CD4-positive, alpha-beta T cell treated with Interleukin-4 for 4 hours (primary cell): ENCODE measurements around the gene COL23A1.

Source experiments
- DNase-seq: peaks from one replicate; pipeline ENCODE4 v3.0.0-alpha.2; 2020

COL23A1 gene

GRCh38 chr5:178213003-178213461 is 377.2 kb downstream of the COL23A1 start:
- no peak for DNase-seq

DNA sequence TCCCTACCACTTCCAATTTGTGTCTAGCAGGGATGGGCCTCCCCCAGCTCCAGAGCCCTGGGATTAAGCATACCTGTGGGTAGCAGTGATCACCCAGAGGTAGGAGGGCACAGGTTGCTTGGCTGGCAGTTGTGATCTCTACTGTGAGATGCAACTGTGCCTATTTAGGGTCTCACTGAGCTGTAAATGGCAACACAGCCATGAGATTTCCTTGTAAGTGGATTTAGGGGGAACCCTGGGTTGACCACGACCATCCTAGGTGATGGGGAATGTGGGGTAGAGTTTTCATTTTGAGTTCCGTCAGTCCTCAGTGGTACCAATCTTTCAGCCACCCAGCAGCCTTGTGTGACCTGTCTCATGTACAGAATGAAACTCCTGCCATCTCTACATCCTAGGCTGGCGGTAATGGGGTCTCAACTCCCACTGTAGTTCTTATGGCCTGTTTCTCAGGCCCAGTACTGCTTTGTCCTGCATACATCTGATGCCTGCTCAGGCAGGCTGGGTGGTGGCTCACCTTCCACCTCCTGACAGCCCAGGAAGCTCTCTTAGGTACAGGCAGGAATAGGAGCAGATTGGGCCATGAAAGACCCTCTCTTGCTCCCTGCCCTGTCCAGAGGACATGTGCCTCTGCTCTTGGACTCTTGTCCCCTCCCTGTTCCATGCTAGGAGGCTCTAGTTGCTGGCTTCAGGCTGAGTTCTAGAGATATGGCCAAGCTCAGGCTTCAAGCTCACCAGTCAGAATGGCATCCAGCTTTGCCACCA is 377.8 kb downstream of the COL23A1 start:
- no peak for DNase-seq

GRCh38 chr5:178211095-178212048 is 378.8 kb downstream of the COL23A1 start:
- no peak for DNase-seq

GRCh38 chr5:178210686-178211085 is 379.5 kb downstream of the COL23A1 start:
- no peak for DNase-seq

DNA sequence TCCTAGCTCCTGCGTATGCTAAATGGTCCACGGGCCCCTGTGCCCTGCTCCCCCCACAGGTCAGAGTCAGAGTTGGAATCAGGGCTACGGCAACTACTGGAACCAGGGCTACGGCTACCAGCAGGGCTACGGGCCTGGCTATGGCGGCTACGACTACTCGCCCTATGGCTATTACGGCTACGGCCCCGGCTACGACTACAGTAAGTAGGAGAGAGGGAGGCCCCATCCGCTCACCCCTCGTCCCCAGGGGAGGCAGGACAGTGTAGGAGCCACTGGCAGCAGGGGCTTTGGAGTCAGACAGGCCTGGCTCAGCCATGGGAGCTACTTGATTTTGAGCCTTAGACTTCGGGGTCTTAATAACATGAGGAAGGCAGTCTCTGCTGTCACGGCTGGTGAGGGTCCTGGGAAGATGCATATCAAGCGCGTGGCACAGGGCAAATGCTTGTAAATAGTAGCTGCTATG is 380.1 kb downstream of the COL23A1 start:
- DNase-seq: no peak

DNA sequence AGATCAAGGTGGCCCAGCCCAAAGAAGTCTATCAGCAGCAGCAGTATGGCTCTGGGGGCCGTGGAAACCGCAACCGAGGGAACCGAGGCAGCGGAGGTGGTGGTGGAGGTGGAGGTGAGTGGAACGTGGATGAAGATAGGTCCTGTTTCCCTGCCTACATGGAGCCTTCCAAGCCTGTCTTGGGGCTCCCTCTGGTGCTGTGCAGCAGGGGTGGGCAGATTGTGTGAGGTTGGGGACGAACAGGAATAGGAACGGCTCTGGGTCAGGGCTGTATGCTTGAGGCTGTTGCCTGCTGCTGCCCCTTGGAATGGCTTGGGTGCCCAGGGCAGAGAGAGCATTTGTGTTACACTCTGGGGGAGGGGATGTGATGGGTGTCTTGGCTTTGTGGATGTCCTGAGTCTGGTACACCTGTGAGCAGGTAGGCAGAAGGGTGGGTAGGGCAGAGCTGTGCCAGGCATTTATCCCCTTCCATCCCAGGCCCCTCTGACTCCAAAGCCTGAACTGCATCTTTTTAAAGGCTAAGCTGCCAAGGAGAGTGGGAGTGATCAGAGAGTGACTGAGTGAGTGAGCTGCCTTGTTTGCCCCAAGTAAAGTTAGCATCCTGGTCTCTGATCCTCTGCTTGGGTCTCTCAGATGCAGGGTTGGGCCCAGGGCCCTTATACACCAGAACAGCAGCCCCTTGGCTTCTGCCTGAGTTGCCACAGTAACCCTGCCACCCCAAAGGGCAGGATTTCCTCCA is 380.7 kb downstream of the COL23A1 start:
- no peak for DNase-seq

DNA sequence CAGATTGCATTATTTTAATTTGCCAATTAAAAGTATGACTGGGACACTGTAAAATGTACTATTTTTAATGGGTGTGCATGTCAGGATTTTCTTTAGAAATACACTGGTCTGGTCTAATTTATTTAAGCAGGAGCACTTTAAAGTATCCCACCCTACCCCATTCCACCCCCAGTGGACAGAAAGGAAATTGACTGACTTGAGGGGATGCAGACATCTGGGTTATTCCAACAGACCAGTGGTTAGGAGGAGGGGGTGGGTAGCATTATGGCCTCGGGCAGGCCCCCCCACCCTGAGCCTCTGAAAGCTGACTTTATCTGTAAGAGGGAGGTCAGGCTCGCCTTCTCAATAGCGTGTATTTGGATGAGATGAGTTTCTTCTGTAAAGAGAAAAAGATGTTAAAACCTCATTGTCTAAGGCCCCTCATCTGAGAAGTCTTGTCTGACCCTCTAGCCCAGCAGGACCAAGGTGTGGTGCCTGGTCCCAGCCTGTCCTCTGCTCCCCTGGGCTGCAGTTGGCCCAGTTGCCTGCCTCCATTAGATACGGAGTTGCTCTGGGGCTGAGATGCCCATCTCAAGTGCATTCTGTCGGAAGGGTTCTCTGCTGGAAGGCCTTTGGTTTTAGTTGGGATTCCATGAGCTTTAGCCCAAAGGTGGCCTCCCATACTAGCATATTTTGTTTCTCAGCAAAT is 381.5 kb downstream of the COL23A1 start:
- DNase-seq: no peak

DNA sequence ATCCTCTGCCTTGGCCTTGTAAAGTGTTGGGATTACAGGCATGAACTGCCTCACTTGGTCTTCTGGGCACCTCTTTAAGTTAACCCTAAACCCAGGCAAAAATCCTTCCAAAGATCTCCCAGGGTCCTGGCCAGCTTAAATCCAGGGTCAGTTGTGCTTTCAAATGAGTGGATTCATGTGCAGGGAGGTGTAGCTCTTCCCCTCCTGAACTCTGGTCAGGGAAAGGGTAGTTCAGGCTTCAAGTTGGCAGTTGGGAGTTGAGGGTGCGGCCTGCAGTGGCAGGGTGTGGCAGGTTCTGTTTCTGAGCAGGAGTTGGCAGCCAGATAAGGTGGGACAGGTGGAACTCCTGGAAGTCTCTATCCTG is 382.3 kb downstream of the COL23A1 start:
- DNase-seq: no peak

- DNase-seq: no peak
Measured at GRCh38 chr5:178207183-178207916, 382.8 kb downstream of the COL23A1 start.

GRCh38 chr5:178206166-178207101 is 383.8 kb downstream of the COL23A1 start:
- no peak for DNase-seq

DNA sequence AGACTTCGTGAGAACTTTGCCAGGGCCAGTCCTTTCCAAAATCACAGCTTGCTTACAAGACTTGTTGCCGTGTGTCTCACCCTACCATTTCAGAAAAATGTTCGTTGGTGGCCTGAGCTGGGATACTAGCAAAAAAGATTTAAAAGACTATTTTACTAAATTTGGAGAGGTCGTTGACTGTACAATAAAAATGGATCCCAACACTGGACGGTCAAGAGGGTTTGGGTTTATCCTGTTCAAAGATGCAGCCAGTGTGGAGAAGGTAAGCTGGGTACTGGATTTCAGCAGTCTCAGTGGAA is 384.5 kb downstream of the COL23A1 start:
- no peak for DNase-seq

DNA sequence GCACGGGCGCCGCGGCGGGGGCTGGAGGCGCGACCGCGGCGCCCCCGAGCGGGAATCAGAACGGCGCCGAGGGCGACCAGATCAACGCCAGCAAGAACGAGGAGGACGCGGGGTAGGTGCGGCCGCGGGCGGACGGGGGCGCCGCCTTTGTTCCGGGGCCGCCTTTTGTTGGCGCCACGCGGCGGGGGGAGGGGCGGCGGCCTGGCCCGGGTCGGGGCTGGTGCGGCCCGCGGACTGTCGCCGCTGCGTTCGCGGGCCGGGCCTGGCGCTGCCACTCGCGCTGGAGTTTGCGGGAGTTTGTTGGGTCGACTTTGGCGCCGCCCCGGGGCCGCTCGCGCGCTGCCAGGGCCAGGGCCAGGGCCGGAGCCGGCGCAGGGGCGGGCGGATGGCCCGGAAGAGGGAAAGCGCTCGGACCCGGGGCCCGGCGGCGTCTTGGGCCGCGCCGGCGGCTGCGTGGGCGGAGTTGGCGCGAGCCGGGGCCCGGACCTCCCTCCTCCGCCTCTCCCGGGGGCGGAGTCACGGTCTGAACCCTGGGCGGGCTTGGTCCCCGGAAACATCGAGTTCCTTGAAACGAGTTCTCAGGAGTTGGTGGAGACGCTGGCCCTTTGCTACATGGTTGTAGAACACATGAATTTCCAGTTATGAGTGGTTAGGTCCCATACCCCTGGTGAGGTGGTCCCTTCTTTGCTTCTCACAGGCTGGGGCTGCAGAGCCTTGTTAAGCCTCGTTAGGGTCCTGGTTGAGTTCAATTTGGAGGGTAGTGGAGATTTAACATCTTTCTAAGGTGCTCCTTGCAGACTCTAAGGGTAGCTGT is 385.1 kb downstream of the COL23A1 start:
- DNase-seq: peak; percentile 68

GRCh38 chr5:178204182-178204934 is 385.8 kb downstream of the COL23A1 start, which contains the start of gene HNRNPAB:
Gene HNRNPAB (plus strand): TSS chr5:178204533. CDS start chr5:178204838, 305 bp downstream.
- peak; percentile 95 for DNase-seq

- DNase-seq: no peak
Measured at GRCh38 chr5:178203670-178204181, 386.5 kb downstream of the COL23A1 start.

DNA sequence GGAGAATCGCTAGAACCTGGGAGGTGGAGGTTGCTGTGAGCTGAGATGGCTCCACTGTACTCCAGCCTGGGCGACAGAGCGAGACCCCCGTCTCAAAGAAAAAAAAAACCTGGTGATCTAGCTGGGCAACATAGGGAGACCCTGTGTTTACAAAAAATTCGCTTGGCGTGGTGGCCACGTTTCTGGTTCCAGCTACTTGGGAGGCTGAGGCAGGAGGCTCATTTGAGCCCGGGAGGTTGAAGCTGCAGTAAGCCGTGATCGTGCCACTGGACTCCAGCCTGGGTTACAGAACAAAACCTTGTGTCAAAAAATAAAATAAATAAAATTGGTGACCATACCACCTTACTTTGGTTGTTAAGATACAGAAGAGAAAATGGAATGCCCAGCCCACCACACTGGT is 387.7 kb downstream of the COL23A1 start:
- no peak for DNase-seq

DNA sequence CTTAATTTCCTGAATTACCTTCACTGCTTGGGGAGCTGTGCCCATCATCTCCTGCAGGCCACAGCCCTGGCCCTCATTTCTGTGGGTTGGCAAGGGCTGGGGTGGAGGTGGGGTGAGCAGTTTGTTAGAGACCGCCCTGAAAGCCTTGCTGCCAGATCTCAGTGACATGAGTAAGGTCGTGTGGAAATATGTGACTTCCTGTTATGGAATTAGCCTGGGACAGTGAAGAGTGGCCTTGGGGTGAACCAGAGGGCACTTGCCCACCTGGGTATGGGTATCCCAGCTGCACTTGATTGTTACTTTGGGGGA is 388.3 kb downstream of the COL23A1 start:
- no peak for DNase-seq

DNA sequence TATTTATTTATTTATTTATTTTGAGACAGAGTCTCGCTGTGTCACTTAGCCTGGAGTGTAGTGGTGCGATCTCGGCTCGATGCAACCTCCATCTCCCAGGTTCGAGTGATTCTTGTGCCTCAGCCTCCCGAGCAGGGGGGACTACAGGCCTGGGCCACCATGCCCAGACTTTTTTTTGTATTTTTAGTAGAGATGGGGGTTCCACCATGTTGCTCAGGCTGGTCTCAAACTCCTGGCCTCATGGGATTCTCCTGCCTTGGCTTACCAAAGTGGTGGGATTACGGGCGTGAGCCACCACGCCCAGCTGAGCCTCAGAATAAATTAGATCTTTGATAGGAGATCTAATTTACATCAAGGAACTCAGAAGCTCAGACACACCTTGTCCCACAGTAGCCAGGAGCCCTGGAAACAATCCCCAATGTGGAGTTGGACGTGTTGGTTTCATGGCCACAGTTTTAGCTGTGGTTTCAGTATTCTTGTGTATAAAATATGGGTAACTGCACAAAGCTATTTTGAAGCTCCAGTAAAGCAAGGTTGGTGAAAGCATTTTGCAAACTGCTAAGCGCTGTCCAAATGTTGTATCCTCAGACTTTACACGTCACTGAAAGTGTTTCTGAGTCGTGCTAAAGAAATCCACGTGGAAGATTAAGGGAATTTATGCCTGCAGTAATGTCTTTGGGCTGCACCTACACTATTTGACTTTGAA is 388.8 kb downstream of the COL23A1 start:
- no peak for DNase-seq
